Measurements from ENCODE around the gene LHX1.

Gene LHX1

GRCh38 chr17:36972905-36973304 is 35.6 kb downstream of the LHX1 start:
- no peak for DNase-seq

- no peak for DNase-seq
Observed at GRCh38 chr17:36975922-36976515, 38.7 kb downstream of the LHX1 start.

- DNase-seq = no peak
Observed at GRCh38 chr17:36977066-36977465, 39.8 kb downstream of the LHX1 start.

GRCh38 chr17:36977568-36977967 is 40.3 kb downstream of the LHX1 start:
- DNase-seq = no peak

- DNase-seq = peak; percentile 58 to 59
Observed at GRCh38 chr17:36978810-36979564, 41.7 kb downstream of the LHX1 start.

- no peak for DNase-seq
Observed at GRCh38 chr17:36979565-36979941, 42.3 kb downstream of the LHX1 start.

- DNase-seq = no peak
Observed at GRCh38 chr17:36980280-36980761, 43.0 kb downstream of the LHX1 start.

GRCh38 chr17:36983618-36984017 is 46.3 kb downstream of the LHX1 start:
- DNase-seq = no peak

GRCh38 chr17:36989173-36989572 is 51.9 kb downstream of the LHX1 start:
- no peak for DNase-seq

GRCh38 chr17:36992701-36993100 is 55.4 kb downstream of the LHX1 start:
- DNase-seq = no peak

- DNase-seq = no peak
Observed at GRCh38 chr17:36993227-36993626, 56.0 kb downstream of the LHX1 start.

Measured in NCI-H526 (cell line).